ENCODE data around the gene PHLDA3. TPM values are rescaled to one million over a fixed set of nuclear protein-coding genes. Genes with fewer than 3 reads are reported as not detected.

PHLDA3 gene
- total RNA-seq, 1 donor from 2014 or later = 150 TPM

DNA sequence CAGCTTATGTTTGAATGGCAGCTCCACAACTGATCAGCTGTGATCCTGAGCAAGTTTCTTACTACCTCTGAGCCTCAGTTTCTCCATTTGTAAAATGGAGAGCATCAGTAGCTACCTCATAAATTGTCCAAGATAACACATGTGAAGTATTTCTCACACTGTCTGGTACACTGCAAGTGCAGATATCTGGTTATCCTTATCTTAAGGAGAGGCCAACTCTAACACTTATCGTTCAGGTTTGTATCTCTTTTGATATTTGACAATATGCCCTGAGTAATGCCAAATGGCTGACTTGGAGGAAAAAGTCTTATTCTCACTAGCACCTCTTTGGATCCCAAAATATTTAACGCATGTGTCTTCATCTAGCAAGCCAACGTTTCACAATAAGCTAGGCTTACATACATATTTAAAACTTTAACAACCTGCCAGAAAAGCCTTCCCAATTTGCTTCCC is 35.2 kb upstream of the PHLDA3 start:
- no peaks in the 10 kb centered on the region for H3K27me3 ChIP-seq (ENCODE audit: insufficient read depth, low read length)
- peaks cover 84% of the 10 kb centered on the region for H3K79me2 ChIP-seq (ENCODE audit: insufficient read depth, low read length)
- peak; percentile 56 for DNase-seq (ENCODE audit: low read depth)
- H2AFZ ChIP-seq (ENCODE audit: low read depth, low read length) = no peak overlapping the region
- FAIRE-seq = no peak
- H3K9ac ChIP-seq (ENCODE audit: low read length) = peak overlapping the region; percentile 93
- TF ChIP-seq, protein P1, sequence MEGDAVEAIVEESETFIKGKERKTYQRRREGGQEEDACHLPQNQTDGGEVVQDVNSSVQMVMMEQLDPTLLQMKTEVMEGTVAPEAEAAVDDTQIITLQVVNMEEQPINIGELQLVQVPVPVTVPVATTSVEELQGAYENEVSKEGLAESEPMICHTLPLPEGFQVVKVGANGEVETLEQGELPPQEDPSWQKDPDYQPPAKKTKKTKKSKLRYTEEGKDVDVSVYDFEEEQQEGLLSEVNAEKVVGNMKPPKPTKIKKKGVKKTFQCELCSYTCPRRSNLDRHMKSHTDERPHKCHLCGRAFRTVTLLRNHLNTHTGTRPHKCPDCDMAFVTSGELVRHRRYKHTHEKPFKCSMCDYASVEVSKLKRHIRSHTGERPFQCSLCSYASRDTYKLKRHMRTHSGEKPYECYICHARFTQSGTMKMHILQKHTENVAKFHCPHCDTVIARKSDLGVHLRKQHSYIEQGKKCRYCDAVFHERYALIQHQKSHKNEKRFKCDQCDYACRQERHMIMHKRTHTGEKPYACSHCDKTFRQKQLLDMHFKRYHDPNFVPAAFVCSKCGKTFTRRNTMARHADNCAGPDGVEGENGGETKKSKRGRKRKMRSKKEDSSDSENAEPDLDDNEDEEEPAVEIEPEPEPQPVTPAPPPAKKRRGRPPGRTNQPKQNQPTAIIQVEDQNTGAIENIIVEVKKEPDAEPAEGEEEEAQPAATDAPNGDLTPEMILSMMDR (IDR thresholded peaks at IDR 0.05; ENCODE audit: insufficient read depth, low read depth, low read length) = no peak
- no peak for TF ChIP-seq EZH2 (IDR thresholded peaks at IDR 0.05; ENCODE audit: insufficient read depth, low read length)
- H3K4me1 ChIP-seq (ENCODE audit: insufficient read depth, low read length) = peaks cover 80% of the 10 kb centered on the region
- peak overlapping the region; percentile 99 for H3K4me2 ChIP-seq (ENCODE audit: low read length)
- peak overlapping the region; percentile 89 for H3K4me3 Mint-ChIP-seq (ENCODE audit: unreplicated experiment)
- no peaks in the 10 kb centered on the region for H3K9me3 Mint-ChIP-seq (ENCODE audit: unreplicated experiment)
- H4K20me1 ChIP-seq (ENCODE audit: insufficient read depth, low read length) = peaks cover 44% of the 10 kb centered on the region
- H3K27me3 Mint-ChIP-seq (ENCODE audit: low read depth, unreplicated experiment) = no peaks in the 10 kb centered on the region
- H3K27ac ChIP-seq (ENCODE audit: low read depth, low read length) = peak overlapping the region; percentile 97
- peaks cover 2% of the 10 kb centered on the region for H3K36me3 Mint-ChIP-seq (ENCODE audit: low read depth, unreplicated experiment)
- H3K4me1 Mint-ChIP-seq (ENCODE audit: low read depth, unreplicated experiment) = peaks cover 57% of the 10 kb centered on the region
- peaks cover 3% of the 10 kb centered on the region for H3K36me3 ChIP-seq (ENCODE audit: insufficient read depth, low read length)
- no peaks in the 10 kb centered on the region for H3K9me3 ChIP-seq (ENCODE audit: insufficient read depth, low read depth, low read length)
- peak overlapping the region; percentile 48 for H3K4me3 ChIP-seq (ENCODE audit: insufficient read depth, low read depth, low read length)
- H3K27ac Mint-ChIP-seq (ENCODE audit: unreplicated experiment) = peak overlapping the region; percentile 98

DNA sequence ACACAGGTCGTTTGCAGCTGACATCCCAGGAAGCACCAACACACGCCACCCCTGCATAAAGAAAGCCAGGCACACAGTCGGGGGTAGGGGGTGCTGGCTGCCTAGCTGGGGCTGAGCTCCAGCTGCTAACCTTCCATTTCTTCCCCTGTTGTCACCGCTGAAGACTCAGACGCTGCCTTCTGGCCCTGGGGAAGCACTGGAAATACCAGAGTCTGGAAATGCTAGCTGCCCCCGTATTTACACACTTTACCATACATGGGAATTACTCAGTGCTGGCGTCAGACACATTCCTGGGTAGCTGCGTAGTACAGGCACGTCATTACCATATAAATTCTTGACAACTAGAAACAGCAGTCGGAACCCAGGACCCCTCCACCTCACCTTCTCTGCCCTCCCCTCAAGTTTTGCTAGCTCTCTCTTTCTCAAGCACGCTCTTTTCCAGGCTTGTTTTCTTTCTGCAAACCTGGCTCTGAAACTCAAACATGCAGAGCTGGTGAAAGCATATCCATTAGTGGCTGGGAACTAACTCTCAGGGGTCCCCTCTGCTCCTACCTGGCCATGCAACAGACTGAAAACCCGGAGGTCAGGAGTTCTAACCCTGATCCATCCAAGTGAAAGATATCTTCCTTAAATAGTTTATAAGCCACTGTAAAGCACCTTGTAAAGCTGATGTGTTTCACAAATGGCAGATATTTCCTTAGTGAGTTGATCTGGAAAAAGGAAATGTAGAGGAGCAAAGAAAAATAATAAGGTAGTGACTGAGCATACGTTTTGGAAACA is 34.6 kb upstream of the PHLDA3 start:
- peaks cover 2% of the 10 kb centered on the region for H3K36me3 Mint-ChIP-seq (ENCODE audit: low read depth, unreplicated experiment)
- no peaks in the 10 kb centered on the region for H3K27me3 Mint-ChIP-seq (ENCODE audit: low read depth, unreplicated experiment)
- H3K27ac Mint-ChIP-seq (ENCODE audit: unreplicated experiment) = peak overlapping the region; percentile 98
- Histone ChIP-seq H2AFZ (ENCODE audit: low read depth, low read length) (no peak overlapping the region), H3K79me2 (ENCODE audit: insufficient read depth, low read length) (peaks cover 90% of the 10 kb centered on the region), H3K27me3 (ENCODE audit: insufficient read depth, low read length) (no peaks in the 10 kb centered on the region), H3K4me3 (ENCODE audit: insufficient read depth, low read depth, low read length) (peak overlapping the region; percentile 48), H3K36me3 (ENCODE audit: insufficient read depth, low read length) (peaks cover 9% of the 10 kb centered on the region), H3K4me2 (ENCODE audit: low read length) (peak overlapping the region; percentile 99), H4K20me1 (ENCODE audit: insufficient read depth, low read length) (peaks cover 50% of the 10 kb centered on the region), H3K27ac (ENCODE audit: low read depth, low read length) (peak overlapping the region; percentile 97), H3K4me1 (ENCODE audit: insufficient read depth, low read length) (peaks cover 78% of the 10 kb centered on the region), H3K9ac (ENCODE audit: low read length) (peak overlapping the region; percentile 93), H3K9me3 (ENCODE audit: insufficient read depth, low read depth, low read length) (no peaks in the 10 kb centered on the region)
- TF ChIP-seq, protein P1 (IDR thresholded peaks at IDR 0.05; ENCODE audit: insufficient read depth, low read depth, low read length) = no peak
- no peak for TF ChIP-seq EZH2 (IDR thresholded peaks at IDR 0.05; ENCODE audit: insufficient read depth, low read length)
- DNase-seq (ENCODE audit: low read depth) = peak; percentile 99
- FAIRE-seq = peak; percentile 73
- peak overlapping the region; percentile 89 for H3K4me3 Mint-ChIP-seq (ENCODE audit: unreplicated experiment)
- peaks cover 57% of the 10 kb centered on the region for H3K4me1 Mint-ChIP-seq (ENCODE audit: low read depth, unreplicated experiment)
- H3K9me3 Mint-ChIP-seq (ENCODE audit: unreplicated experiment) = no peaks in the 10 kb centered on the region

DNA sequence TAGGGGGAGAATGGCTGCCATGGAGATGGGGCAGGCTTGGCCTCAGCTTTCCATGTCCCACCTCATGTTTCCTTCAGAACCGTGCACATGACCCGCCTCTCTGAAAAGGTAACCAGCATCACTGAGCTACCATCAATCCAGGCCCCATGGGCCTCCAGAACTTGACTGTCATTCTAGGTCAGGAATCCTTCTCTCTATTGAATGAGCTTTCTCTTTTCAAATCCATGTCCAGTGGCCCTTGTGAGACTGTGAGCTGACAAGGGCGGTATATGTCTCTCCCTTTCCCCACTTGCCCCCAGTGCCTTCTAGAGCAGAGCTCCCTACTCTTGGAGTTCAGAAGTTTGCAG is 33.5 kb upstream of the PHLDA3 start:
- H3K27ac Mint-ChIP-seq (ENCODE audit: unreplicated experiment) = peak overlapping the region; percentile 98
- no peak for FAIRE-seq
- no peaks in the 10 kb centered on the region for H3K9me3 Mint-ChIP-seq (ENCODE audit: unreplicated experiment)
- no peak for TF ChIP-seq EZH2 (IDR thresholded peaks at IDR 0.05; ENCODE audit: insufficient read depth, low read length)
- TF ChIP-seq, protein P1 (IDR thresholded peaks at IDR 0.05; ENCODE audit: insufficient read depth, low read depth, low read length) = no peak
- H3K4me1 ChIP-seq (ENCODE audit: insufficient read depth, low read length) = peaks cover 71% of the 10 kb centered on the region
- H2AFZ ChIP-seq (ENCODE audit: low read depth, low read length) = no peak overlapping the region
- no peak for DNase-seq (ENCODE audit: low read depth)
- peaks cover 57% of the 10 kb centered on the region for H3K4me1 Mint-ChIP-seq (ENCODE audit: low read depth, unreplicated experiment)
- peaks cover 61% of the 10 kb centered on the region for H4K20me1 ChIP-seq (ENCODE audit: insufficient read depth, low read length)
- peak overlapping the region; percentile 97 for H3K27ac ChIP-seq (ENCODE audit: low read depth, low read length)
- H3K36me3 ChIP-seq (ENCODE audit: insufficient read depth, low read length) = peaks cover 10% of the 10 kb centered on the region
- peaks cover 100% of the 10 kb centered on the region for H3K79me2 ChIP-seq (ENCODE audit: insufficient read depth, low read length)
- H3K4me3 ChIP-seq (ENCODE audit: insufficient read depth, low read depth, low read length) = no peak overlapping the region
- H3K4me2 ChIP-seq (ENCODE audit: low read length) = peak overlapping the region; percentile 99
- H3K27me3 Mint-ChIP-seq (ENCODE audit: low read depth, unreplicated experiment) = no peaks in the 10 kb centered on the region
- H3K4me3 Mint-ChIP-seq (ENCODE audit: unreplicated experiment) = no peak overlapping the region
- H3K27me3 ChIP-seq (ENCODE audit: insufficient read depth, low read length) = no peaks in the 10 kb centered on the region
- peaks cover 5% of the 10 kb centered on the region for H3K36me3 Mint-ChIP-seq (ENCODE audit: low read depth, unreplicated experiment)
- H3K9ac ChIP-seq (ENCODE audit: low read length) = peak overlapping the region; percentile 93
- H3K9me3 ChIP-seq (ENCODE audit: insufficient read depth, low read depth, low read length) = no peaks in the 10 kb centered on the region

All from astrocyte (in vitro differentiated cells and primary cell).